ENCODE results near the gene TRIM71. TPM values are rescaled to one million over a fixed set of nuclear protein-coding genes. Genes with fewer than 3 reads are reported as not detected.

TRIM71 gene
- total and polyA plus RNA-seq, 5 donors from 2014 or later = 0.03 to 0.47 (median 0.06) TPM

- DNase-seq (no peak), ATAC-seq (ENCODE audit: low read depth in 2 of 2) (no peak)
- Histone ChIP-seq H3K4me1 (ENCODE audit: control insufficient read depth, insufficient read depth, low read length, poor library complexity, severe bottlenecking) (no peaks in the 10 kb centered on the region), H3K4me3 (ENCODE audit: low read depth, low read length) (no peak overlapping the region), H3K27me3 (ENCODE audit: control insufficient read depth, insufficient read depth, low read length) (no peaks in the 10 kb centered on the region), H3K27ac (ENCODE audit: insufficient read depth, low read length, poor library complexity, severe bottlenecking) (no peak overlapping the region), H3K9me3 (ENCODE audit: control insufficient read depth in 2 of 2, low read length in 2 of 2) (no peaks in the 10 kb centered on the region), H3K36me3 (ENCODE audit: control insufficient read depth, insufficient read depth, low read length) (no peaks in the 10 kb centered on the region)
- Mint-ChIP-seq H3K27me3 (peaks cover 4% of the 10 kb centered on the region), H3K27ac (peak overlapping the region in 1 of 3 donors; percentile 26), H3K9me3 (no peaks in the 10 kb centered on the region), H3K36me3 (no peaks in the 10 kb centered on the region), H3K4me1 (no peaks in the 10 kb centered on the region), H3K4me3 (no peak overlapping the region)
These were observed 52.7 kb downstream of the TRIM71 start for GRCh38 chr3:32870373-32871095.

- DNase-seq (no peak), ATAC-seq (ENCODE audit: low read depth in 2 of 2) (no peak)
- Mint-ChIP-seq H3K9me3 (no peaks in the 10 kb centered on the region), H3K4me1 (no peaks in the 10 kb centered on the region), H3K4me3 (no peak overlapping the region), H3K36me3 (no peaks in the 10 kb centered on the region), H3K27ac (no peak overlapping the region), H3K27me3 (peaks cover 4% of the 10 kb centered on the region)
- Histone ChIP-seq H3K27ac (ENCODE audit: insufficient read depth, low read length, poor library complexity, severe bottlenecking) (no peak overlapping the region), H3K27me3 (ENCODE audit: control insufficient read depth, insufficient read depth, low read length) (no peaks in the 10 kb centered on the region), H3K36me3 (ENCODE audit: control insufficient read depth, insufficient read depth, low read length) (no peaks in the 10 kb centered on the region), H3K9me3 (ENCODE audit: control insufficient read depth in 2 of 2, low read length in 2 of 2) (no peaks in the 10 kb centered on the region), H3K4me3 (ENCODE audit: low read depth, low read length) (no peak overlapping the region), H3K4me1 (ENCODE audit: control insufficient read depth, insufficient read depth, low read length, poor library complexity, severe bottlenecking) (no peaks in the 10 kb centered on the region)
These were observed 53.5 kb downstream of the TRIM71 start for GRCh38 chr3:32871273-32871672.

GRCh38 chr3:32872487-32873382, 54.9 kb downstream of the TRIM71 start:
- peaks cover 4% of the 10 kb centered on the region for H3K27me3 Mint-ChIP-seq
- no peak for ATAC-seq (ENCODE audit: low read depth in 2 of 2)
- H3K9me3 Mint-ChIP-seq = no peaks in the 10 kb centered on the region
- Histone ChIP-seq H3K27ac (ENCODE audit: insufficient read depth, low read length, poor library complexity, severe bottlenecking) (no peak overlapping the region), H3K4me3 (ENCODE audit: low read depth, low read length) (no peak overlapping the region), H3K36me3 (ENCODE audit: control insufficient read depth, insufficient read depth, low read length) (no peaks in the 10 kb centered on the region), H3K27me3 (ENCODE audit: control insufficient read depth, insufficient read depth, low read length) (no peaks in the 10 kb centered on the region), H3K9me3 (ENCODE audit: control insufficient read depth in 2 of 2, low read length in 2 of 2) (no peaks in the 10 kb centered on the region), H3K4me1 (ENCODE audit: control insufficient read depth, insufficient read depth, low read length, poor library complexity, severe bottlenecking) (no peaks in the 10 kb centered on the region)
- H3K4me1 Mint-ChIP-seq = no peaks in the 10 kb centered on the region
- no peak overlapping the region for H3K4me3 Mint-ChIP-seq
- no peak for DNase-seq
- no peaks in the 10 kb centered on the region for H3K36me3 Mint-ChIP-seq
- H3K27ac Mint-ChIP-seq = peak overlapping the region in 1 of 3 donors; percentile 34

- Histone ChIP-seq H3K4me1 (ENCODE audit: control insufficient read depth, insufficient read depth, low read length, poor library complexity, severe bottlenecking) (no peaks in the 10 kb centered on the region), H3K4me3 (ENCODE audit: low read depth, low read length) (no peak overlapping the region), H3K36me3 (ENCODE audit: control insufficient read depth, insufficient read depth, low read length) (no peaks in the 10 kb centered on the region), H3K27ac (ENCODE audit: insufficient read depth, low read length, poor library complexity, severe bottlenecking) (no peak overlapping the region), H3K9me3 (ENCODE audit: control insufficient read depth in 2 of 2, low read length in 2 of 2) (no peaks in the 10 kb centered on the region), H3K27me3 (ENCODE audit: control insufficient read depth, insufficient read depth, low read length) (no peaks in the 10 kb centered on the region)
- no peak overlapping the region for H3K4me3 Mint-ChIP-seq
- ATAC-seq (ENCODE audit: low read depth in 2 of 2) = no peak
- H3K27ac Mint-ChIP-seq = peak overlapping the region in 1 of 3 donors; percentile 46
- H3K36me3 Mint-ChIP-seq = no peaks in the 10 kb centered on the region
- H3K9me3 Mint-ChIP-seq = no peaks in the 10 kb centered on the region
- no peaks in the 10 kb centered on the region for H3K4me1 Mint-ChIP-seq
- peaks cover 4% of the 10 kb centered on the region for H3K27me3 Mint-ChIP-seq
- DNase-seq = no peak
These were observed 55.8 kb downstream of the TRIM71 start for GRCh38 chr3:32873531-32874130.

- no peak for DNase-seq
- Histone ChIP-seq H3K9me3 (ENCODE audit: control insufficient read depth in 2 of 2, low read length in 2 of 2) (no peaks in the 10 kb centered on the region), H3K27me3 (ENCODE audit: control insufficient read depth, insufficient read depth, low read length) (no peaks in the 10 kb centered on the region), H3K36me3 (ENCODE audit: control insufficient read depth, insufficient read depth, low read length) (no peaks in the 10 kb centered on the region), H3K27ac (ENCODE audit: insufficient read depth, low read length, poor library complexity, severe bottlenecking) (no peak overlapping the region), H3K4me1 (ENCODE audit: control insufficient read depth, insufficient read depth, low read length, poor library complexity, severe bottlenecking) (no peaks in the 10 kb centered on the region), H3K4me3 (ENCODE audit: low read depth, low read length) (no peak overlapping the region)
- Mint-ChIP-seq H3K4me1 (peaks cover 0 to 20% (median 5%) of the 10 kb centered on the region in 4 donors), H3K9me3 (no peaks in the 10 kb centered on the region), H3K36me3 (no peaks in the 10 kb centered on the region), H3K27ac (no peak overlapping the region), H3K4me3 (no peak overlapping the region), H3K27me3 (no peaks in the 10 kb centered on the region)
- no peak for ATAC-seq (ENCODE audit: low read depth in 2 of 2)
These were observed 59.1 kb downstream of the TRIM71 start for GRCh38 chr3:32876920-32877319.

- no peak for DNase-seq
- Mint-ChIP-seq H3K4me3 (no peak overlapping the region), H3K36me3 (no peaks in the 10 kb centered on the region), H3K27me3 (no peaks in the 10 kb centered on the region), H3K27ac (no peak overlapping the region), H3K9me3 (no peaks in the 10 kb centered on the region), H3K4me1 (peaks cover 2 to 25% (median 7%) of the 10 kb centered on the region in 4 donors)
- Histone ChIP-seq H3K36me3 (ENCODE audit: control insufficient read depth, insufficient read depth, low read length) (no peaks in the 10 kb centered on the region), H3K27ac (ENCODE audit: insufficient read depth, low read length, poor library complexity, severe bottlenecking) (no peak overlapping the region), H3K4me3 (ENCODE audit: low read depth, low read length) (no peak overlapping the region), H3K4me1 (ENCODE audit: control insufficient read depth, insufficient read depth, low read length, poor library complexity, severe bottlenecking) (peaks cover 3% of the 10 kb centered on the region), H3K27me3 (ENCODE audit: control insufficient read depth, insufficient read depth, low read length) (no peaks in the 10 kb centered on the region), H3K9me3 (ENCODE audit: control insufficient read depth in 2 of 2, low read length in 2 of 2) (no peaks in the 10 kb centered on the region)
- ATAC-seq (ENCODE audit: low read depth in 2 of 2) = no peak
These were observed 59.8 kb downstream of the TRIM71 start for GRCh38 chr3:32877598-32877997.

GRCh38 chr3:32880225-32880624, 62.4 kb downstream of the TRIM71 start:
- Mint-ChIP-seq H3K27me3 (no peaks in the 10 kb centered on the region), H3K9me3 (no peaks in the 10 kb centered on the region), H3K4me1 (peaks cover 9 to 36% (median 22%) of the 10 kb centered on the region in 4 donors), H3K4me3 (no peak overlapping the region), H3K36me3 (no peaks in the 10 kb centered on the region), H3K27ac (no peak overlapping the region)
- Histone ChIP-seq H3K27ac (ENCODE audit: insufficient read depth, low read length, poor library complexity, severe bottlenecking) (no peak overlapping the region), H3K27me3 (ENCODE audit: control insufficient read depth, insufficient read depth, low read length) (no peaks in the 10 kb centered on the region), H3K4me3 (ENCODE audit: low read depth, low read length) (no peak overlapping the region), H3K36me3 (ENCODE audit: control insufficient read depth, insufficient read depth, low read length) (no peaks in the 10 kb centered on the region), H3K9me3 (ENCODE audit: control insufficient read depth in 2 of 2, low read length in 2 of 2) (no peaks in the 10 kb centered on the region), H3K4me1 (ENCODE audit: control insufficient read depth, insufficient read depth, low read length, poor library complexity, severe bottlenecking) (peaks cover 15% of the 10 kb centered on the region)
- no peak for DNase-seq
- no peak for ATAC-seq (ENCODE audit: low read depth in 2 of 2)
